ENCODE results near the gene RBM45.

RBM45 gene

GRCh38 chr2:178163395-178163794 is 51.2 kb downstream of the RBM45 start:
- no peak for DNase-seq

DNA sequence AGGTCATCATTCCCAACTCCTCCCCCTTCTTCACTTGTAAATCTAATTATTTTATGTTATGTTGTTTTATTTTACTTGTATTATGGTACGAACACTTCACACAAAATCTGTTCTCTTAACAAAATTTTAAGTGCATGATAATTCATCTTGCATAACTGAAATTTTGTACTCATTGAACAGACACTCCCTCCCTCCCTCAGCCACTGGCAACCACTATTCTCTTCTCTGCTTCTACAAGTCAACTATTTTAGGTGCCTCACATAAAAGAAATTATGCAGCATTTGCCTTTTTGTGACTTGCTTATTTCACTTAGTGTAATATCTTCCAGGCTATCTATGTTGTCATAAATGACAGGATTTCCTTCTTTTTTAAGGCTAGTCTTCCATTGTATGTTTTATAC is 51.7 kb downstream of the RBM45 start:
- DNase-seq, result no peak

DNA sequence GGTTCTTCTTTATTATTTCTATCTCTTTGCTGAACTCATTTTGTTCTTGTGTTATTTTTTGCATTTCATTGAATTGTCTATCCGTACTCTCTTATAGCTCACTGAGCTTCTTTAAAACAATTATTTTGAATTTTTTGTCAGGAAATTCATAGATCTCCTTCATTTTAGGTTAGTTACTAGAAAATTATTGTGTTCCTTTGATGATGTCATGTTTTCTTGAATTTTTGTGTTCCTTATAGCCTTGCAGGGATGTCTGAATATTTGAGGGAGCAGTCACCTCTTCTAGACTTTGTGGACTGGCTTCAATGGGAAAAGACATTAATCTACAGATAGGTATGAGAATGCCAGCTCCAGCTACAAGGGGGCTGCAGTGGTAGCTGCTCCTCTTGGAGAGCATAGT is 61.4 kb downstream of the RBM45 start:
- no peak for DNase-seq

- no peak for DNase-seq
These were observed 64.9 kb downstream of the RBM45 start for GRCh38 chr2:178177066-178177679.
